ENCODE results near the gene GET4.

Gene GET4

GRCh38 chr7:911791-912480, 35.6 kb downstream of the GET4 start:
- TF ChIP-seq, protein P1, sequence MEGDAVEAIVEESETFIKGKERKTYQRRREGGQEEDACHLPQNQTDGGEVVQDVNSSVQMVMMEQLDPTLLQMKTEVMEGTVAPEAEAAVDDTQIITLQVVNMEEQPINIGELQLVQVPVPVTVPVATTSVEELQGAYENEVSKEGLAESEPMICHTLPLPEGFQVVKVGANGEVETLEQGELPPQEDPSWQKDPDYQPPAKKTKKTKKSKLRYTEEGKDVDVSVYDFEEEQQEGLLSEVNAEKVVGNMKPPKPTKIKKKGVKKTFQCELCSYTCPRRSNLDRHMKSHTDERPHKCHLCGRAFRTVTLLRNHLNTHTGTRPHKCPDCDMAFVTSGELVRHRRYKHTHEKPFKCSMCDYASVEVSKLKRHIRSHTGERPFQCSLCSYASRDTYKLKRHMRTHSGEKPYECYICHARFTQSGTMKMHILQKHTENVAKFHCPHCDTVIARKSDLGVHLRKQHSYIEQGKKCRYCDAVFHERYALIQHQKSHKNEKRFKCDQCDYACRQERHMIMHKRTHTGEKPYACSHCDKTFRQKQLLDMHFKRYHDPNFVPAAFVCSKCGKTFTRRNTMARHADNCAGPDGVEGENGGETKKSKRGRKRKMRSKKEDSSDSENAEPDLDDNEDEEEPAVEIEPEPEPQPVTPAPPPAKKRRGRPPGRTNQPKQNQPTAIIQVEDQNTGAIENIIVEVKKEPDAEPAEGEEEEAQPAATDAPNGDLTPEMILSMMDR (IDR thresholded peaks at IDR 0.05; ENCODE audit: extremely low read depth, insufficient read depth, missing control alignments): no peak
- DNase-seq (ENCODE audit: low spot score): no peak
- in situ Hi-C loops (cut with MboI; ENCODE audit: low pct_unique_long_range_greater_than_20kb, low sequenced_read_pairs, unreplicated experiment): no loop called here

DNA sequence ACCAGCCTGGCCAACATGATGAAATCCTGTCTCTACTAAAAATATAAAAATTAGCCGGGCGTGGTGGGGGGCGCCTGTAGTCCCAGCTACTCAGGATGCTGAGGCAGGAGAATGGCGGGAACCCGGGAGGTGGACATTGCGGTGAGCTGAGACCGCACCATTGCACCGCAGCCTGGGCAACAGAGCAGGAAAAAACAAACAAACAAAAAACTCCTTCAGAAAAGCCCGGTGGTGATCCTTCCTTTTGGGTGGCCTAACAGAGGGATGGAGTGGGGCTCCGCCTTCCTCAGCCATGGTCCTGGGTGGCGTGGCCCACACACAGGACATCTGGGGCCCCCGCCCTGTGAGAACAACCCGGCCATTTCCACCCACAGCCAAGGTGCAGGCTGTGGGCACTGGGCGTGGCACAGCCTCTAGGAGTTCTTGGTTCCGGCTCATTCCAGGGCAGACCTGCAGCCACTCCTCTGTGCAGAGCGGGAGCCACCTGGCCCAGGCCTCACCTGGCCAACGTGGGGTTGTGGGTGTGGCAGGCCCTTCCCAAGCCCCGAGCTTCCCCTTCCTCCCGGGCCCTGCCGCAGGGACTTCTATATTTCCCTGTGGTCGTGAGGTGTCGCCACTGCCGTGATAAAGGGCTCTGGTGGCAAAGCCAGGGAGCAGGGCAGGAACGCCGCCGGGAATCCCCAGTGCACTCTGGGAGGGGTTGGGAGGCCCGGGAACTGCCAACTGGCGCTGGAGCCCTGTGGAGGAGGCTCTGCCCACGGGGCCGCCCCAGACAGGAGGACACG, 37.6 kb downstream of the GET4 start:
- TF ChIP-seq, protein P1 (IDR thresholded peaks at IDR 0.05; ENCODE audit: extremely low read depth, insufficient read depth, missing control alignments): no peak
- in situ Hi-C loops (cut with MboI; ENCODE audit: low pct_unique_long_range_greater_than_20kb, low sequenced_read_pairs, unreplicated experiment): no loop called here

DNA sequence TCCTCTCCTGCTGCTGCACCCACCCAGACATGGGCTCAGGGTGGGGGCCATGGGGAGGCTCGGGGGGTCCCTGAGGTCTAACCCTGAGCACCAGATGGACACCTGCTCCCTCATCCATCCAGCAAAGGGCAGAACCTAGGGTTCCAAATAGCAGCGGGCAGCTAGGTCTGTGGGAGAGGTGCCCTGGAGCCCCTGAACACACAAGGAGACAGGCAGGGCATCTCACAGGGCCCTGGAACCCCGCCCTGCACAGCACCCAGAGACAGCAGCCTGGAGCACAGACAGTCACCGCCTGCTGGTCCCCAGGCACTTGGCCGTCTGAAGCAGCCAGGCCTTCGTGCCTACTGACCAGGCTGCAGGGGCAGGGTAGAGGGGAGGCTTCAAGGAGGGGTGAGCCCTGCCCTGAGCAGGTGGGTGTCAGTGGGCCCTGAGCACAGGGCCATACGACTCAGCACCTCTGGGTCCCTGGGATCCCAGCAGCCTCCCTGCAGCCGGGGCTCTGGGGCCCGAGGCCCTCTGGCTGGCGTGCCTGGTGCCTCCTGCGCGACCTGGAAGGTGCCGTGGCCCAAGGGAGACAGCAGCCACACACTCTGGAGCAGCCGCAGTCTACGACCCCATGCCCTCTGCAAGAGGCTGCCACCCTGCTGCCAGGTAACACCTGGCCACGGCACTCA, 38.3 kb downstream of the GET4 start:
- TF ChIP-seq, protein P1 (IDR thresholded peaks at IDR 0.05; ENCODE audit: extremely low read depth, insufficient read depth, missing control alignments): no peak
- in situ Hi-C loops (cut with MboI; ENCODE audit: low pct_unique_long_range_greater_than_20kb, low sequenced_read_pairs, unreplicated experiment): no loop called here
- no peak for DNase-seq (ENCODE audit: low spot score)

More for the DNA sequence above, 37.6 kb downstream of the GET4 start:
- DNase-seq (ENCODE audit: low spot score): no peak

DNA sequence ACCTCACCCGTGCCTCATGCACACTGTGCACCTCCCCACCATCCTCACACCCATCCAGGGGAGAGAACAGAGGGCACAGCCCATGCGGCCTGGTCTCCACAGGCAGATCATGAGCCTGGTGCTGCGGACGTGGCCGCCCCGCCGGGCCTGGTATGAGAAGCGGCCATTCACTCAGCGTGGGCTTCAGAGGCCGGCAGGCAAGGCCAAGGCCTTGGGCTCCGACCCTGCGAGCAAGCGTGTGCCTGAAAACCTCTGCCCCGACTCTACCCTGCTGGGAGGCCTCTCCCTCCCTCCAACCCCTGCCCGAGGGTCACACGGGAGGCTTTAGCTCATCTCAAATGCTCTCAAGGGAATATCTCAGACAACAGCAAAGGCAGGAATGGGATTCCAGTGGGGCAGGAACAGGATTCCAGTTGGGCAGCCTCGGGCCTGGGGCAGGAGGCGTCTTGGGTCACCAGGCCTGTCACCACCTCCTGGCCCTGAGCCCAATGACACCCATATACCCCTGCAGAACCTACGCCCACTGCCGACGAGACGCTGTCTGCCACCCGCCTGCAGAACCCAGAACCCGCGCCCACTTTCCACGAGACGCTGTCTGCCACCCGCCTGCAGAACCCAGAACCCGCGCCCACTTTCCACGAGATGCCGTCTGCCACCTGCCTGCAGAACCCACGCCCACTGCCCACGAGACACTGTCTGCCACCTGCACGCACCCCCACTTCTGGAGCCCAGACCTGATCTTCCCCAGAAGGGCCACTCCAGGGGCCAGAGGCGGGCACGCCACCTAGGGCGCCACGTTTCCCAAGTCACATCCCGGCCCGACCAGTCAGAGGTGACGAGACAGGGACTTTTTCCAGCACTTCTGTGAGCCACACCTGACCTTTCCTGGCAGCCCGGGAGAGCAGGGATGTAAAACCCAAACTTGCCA, 39.2 kb downstream of the GET4 start:
- in situ Hi-C loops (cut with MboI; ENCODE audit: low pct_unique_long_range_greater_than_20kb, low sequenced_read_pairs, unreplicated experiment): no loop called here
- TF ChIP-seq, protein P1 (IDR thresholded peaks at IDR 0.05; ENCODE audit: extremely low read depth, insufficient read depth, missing control alignments): no peak
- no peak for DNase-seq (ENCODE audit: low spot score)

- TF ChIP-seq, protein P1 (IDR thresholded peaks at IDR 0.05; ENCODE audit: extremely low read depth, insufficient read depth, missing control alignments): no peak
- DNase-seq (ENCODE audit: low spot score): no peak
- in situ Hi-C loops (cut with MboI; ENCODE audit: low pct_unique_long_range_greater_than_20kb, low sequenced_read_pairs, unreplicated experiment): no loop called here
Measured at GRCh38 chr7:916291-916941, 40.1 kb downstream of the GET4 start.
